Left colon (tissue), 2 donors: Measurements from ENCODE around the gene COPS9. TPM values are rescaled to one million over a fixed set of nuclear protein-coding genes. Genes with fewer than 3 reads are reported as not detected.

ENCODE experiments used
- ATAC-seq: fragments of 200-7000 bp; cut with Tn5 transposase; one replicate; pipeline ENCODE4 v1.9.1; 2020; ENCODE audit warnings: mild to moderate bottlenecking, moderate library complexity
- DNase-seq, 2 donors: peaks; one replicate each; pipeline ENCODE4 v3.0.0-alpha.2; 2020
- intact Hi-C, 2 donors: fragments of 100-400 bp; cut with DNase I in 1 of 2; cut with micrococcal nuclease in 1 of 2; formaldehyde crosslinking; loops; one replicate each; pipeline versions ENCODE4 v1.11.2 to v1.14.0; 2022; cut with DNase I, micrococcal nuclease
- total RNA-seq, 2 donors: library from RNA; stranded (reverse); fragmentation: NEBNext Ultra II Directional; extraction: Animal tissue kit (Norgen Biotek cat#: 25700); gene quantifications; one replicate each; pipeline ENCODE4 v1.2.1, GENCODE V29; 2021
- donor health status: DM: no; HTN: no; CAD: no.
- donor health status: DM: yes; HTN: yes; CAD: no.

Gene COPS9
- total RNA-seq, 2 donors from 2014 or later = 100.0 to 100 TPM

GRCh38 chr2:240140511-240140910 lies 4.4 kb upstream of the COPS9 start, which contains the start of gene OTOS:
Gene OTOS (minus strand): TSS chr2:240140658. CDS start chr2:240140326, 332 bp downstream.
- intact Hi-C loops = loop anchor here in 1 of 2 donors (5.0 kb wide), 1 partner anchor 83 kb away; no protein-coding TSS in a partner anchor
- DNase-seq (no peak), ATAC-seq (no peak)

GRCh38 chr2:240139666-240140393 lies 3.7 kb upstream of the COPS9 start:
- intact Hi-C loops = loop anchor here in 1 of 2 donors (5.0 kb wide), 1 partner anchor 83 kb away; no protein-coding TSS in a partner anchor

GRCh38 chr2:240139011-240139441 lies 2.9 kb upstream of the COPS9 start:
- ATAC-seq (no peak), DNase-seq (no peak)
- intact Hi-C loops = no loop called here

More at GRCh38 chr2:240139666-240140393, 3.7 kb upstream of the COPS9 start:
- ATAC-seq (no peak), DNase-seq (peak in 1 of 2 donors; percentile 11)

- peak in 1 of 2 donors; percentile 23 for DNase-seq
Measured at GRCh38 chr2:240138254-240138984, 2.3 kb upstream of the COPS9 start.

GRCh38 chr2:240137596-240138253 lies 1.6 kb upstream of the COPS9 start:
- no peak for ATAC-seq
- no peak for DNase-seq
- intact Hi-C loops = no loop called here

More at GRCh38 chr2:240138254-240138984, 2.3 kb upstream of the COPS9 start:
- peak; percentile 27 for ATAC-seq
- intact Hi-C loops = no loop called here

GRCh38 chr2:240136671-240137292 lies 677 bp upstream of the COPS9 start:
- DNase-seq = no peak
- ATAC-seq = peak; percentile 45
- intact Hi-C loops = no loop called here

- DNase-seq (no peak), ATAC-seq (no peak)
- intact Hi-C loops = no loop called here
Measured at GRCh38 chr2:240135706-240136012, 446 bp downstream of the COPS9 start.

GRCh38 chr2:240134956-240135520 lies 1.1 kb downstream of the COPS9 start:
- intact Hi-C loops = no loop called here
- no peak for DNase-seq

GRCh38 chr2:240134466-240134865 lies 1.6 kb downstream of the COPS9 start:
- DNase-seq (no peak), ATAC-seq (no peak)
- intact Hi-C loops = no loop called here

More at GRCh38 chr2:240134956-240135520, 1.1 kb downstream of the COPS9 start:
- no peak for ATAC-seq

- ATAC-seq = no peak
- intact Hi-C loops = no loop called here
Measured at GRCh38 chr2:240133401-240133800, 2.7 kb downstream of the COPS9 start.

GRCh38 chr2:240132651-240132980 lies 3.5 kb downstream of the COPS9 start:
- ATAC-seq = no peak
- no peak for DNase-seq
- intact Hi-C loops = no loop called here

More at GRCh38 chr2:240133401-240133800, 2.7 kb downstream of the COPS9 start:
- no peak for DNase-seq

- intact Hi-C loops = no loop called here
- ATAC-seq (no peak), DNase-seq (no peak)
Measured at GRCh38 chr2:240131941-240132650, 4.0 kb downstream of the COPS9 start.

- DNase-seq = no peak
- intact Hi-C loops = no loop called here
- no peak for ATAC-seq
Measured at GRCh38 chr2:240131296-240131695, 4.8 kb downstream of the COPS9 start.

- ATAC-seq = no peak
- no peak for DNase-seq
- intact Hi-C loops = no loop called here
Measured at GRCh38 chr2:240130393-240131195, 5.5 kb downstream of the COPS9 start.

- intact Hi-C loops = no loop called here
- DNase-seq = no peak
- no peak for ATAC-seq
Measured at GRCh38 chr2:240129731-240130392, 6.2 kb downstream of the COPS9 start.

GRCh38 chr2:240129311-240129710 lies 6.8 kb downstream of the COPS9 start:
- no peak for DNase-seq

GRCh38 chr2:240128608-240129145 lies 7.4 kb downstream of the COPS9 start:
- intact Hi-C loops = no loop called here
- no peak for DNase-seq
- ATAC-seq = no peak

More at GRCh38 chr2:240129311-240129710, 6.8 kb downstream of the COPS9 start:
- ATAC-seq = no peak
- intact Hi-C loops = no loop called here
